T-helper 1 cell treated with Interleukin-12 subunit alpha and Interleukin-12 subunit beta and Interleukin-4 antibody, amounts not matched to agents 30 ng/mL and 1 ng/mL, for 36 hours (primary cell): ENCODE measurements around the gene LYRM1. TPM values are rescaled to one million over a fixed set of nuclear protein-coding genes. Genes with fewer than 3 reads are reported as not detected.
"Not testable (repeated sequence)": the region's sequence is repeated elsewhere in the genome, so short reads cannot be mapped to it uniquely, and the experiment has no call there.

Experiments
- intact Hi-C: fragments of 100-400 bp; cut with micrococcal nuclease; formaldehyde crosslinking; loops from one replicate; pipeline ENCODE4 v1.15.1; 2024
- total RNA-seq: library from RNA; stranded (reverse); gene quantifications from 2 replicates; pipeline ENCODE4 v1.2.3, GENCODE V29; 2022

Gene LYRM1
- total RNA-seq, 1 donor from 2014 or later = 26.7 TPM

DNA sequence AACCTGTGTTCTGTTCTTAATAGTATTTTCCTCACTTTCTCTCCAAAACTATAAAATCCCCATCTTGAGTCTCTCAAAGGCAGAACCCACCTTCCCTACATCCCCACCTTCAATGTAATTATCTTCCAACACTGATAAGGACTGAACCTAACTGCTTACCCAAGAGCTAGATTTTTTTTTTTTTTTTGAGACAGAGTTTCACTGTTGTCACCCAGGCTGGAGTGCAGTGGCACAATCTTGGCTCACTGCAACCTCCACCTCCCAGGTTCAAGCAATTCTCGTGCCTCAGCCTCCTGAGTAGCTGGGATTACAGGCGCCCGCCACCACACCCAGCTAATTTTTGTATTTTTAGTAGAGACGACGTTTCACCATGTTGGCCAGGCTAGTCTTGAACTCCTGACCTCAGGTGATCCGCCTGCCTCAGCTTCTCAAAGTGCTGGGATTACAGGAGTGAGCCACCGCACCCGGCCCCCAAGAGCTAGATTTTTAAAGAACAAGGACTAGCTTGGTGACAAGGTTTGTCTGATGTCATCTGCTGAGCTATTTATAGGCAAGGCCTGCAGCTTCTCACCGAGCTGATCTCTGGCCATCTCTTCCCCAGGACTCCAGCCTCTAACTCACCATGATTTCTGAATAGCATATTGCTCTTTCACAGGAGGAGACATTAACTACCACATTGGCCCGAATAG lies 29.2 kb downstream of the LYRM1 start:
- intact Hi-C loops = not testable (repeated sequence)

DNA sequence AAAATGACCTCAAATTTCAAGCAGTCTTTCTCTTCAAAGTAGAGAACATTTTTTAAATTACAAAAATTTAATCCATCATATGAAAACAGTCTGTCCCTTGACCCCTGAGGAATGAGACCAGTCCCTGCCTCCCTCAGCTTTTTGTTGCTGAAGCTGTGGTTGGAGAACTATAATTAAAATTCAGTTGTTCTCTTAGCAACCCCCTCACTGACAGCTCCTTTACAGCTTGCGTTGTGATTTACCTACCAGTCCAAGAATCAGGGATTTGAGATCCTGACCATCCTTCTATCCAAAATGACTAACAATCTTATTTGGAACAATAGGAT lies 29.8 kb downstream of the LYRM1 start:
- intact Hi-C loops = no loop called here

DNA sequence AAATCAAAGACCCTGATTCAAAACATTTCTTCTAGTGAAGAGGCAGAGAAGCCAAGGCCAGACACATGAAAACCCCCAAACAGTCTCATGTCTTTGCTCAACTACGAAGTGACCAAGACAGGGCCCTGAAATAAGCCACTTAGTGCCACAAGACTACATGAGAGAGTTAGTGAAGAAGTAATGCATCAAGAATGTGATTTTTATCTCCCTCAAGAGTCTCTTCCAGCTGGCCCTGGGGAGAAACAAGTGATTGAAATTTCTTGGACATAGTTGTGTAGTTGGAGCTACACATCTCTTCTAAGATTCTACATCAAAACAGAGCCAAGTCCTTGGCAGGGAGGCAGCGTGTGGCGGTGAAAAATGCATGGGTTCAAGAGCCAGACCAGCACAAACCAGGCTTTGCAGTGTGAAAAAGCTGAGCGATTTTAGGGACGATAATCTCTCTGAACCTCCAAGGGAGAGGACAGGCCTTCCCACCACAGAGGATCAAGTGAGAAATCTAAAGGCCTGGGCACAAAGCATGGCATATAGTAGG lies 30.6 kb downstream of the LYRM1 start:
- intact Hi-C loops = no loop called here

DNA sequence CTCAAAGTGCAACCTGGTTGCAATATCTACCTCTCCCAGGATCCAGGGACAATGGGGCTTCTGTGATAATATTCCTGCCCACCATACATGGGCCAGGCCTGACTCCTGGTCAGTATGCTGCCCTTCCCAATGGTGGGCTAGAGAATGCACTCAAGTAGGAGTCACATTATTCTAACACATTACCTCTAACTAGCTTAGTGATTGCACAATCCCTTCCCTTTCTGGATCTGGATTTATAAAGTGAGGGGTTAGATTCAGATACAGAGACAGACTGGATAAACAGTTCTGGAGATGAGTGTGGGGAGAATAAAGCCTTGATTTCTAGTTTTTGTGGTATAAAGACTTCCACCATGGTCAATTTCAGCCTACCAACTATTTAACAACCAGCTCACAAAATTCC lies 33.0 kb downstream of the LYRM1 start:
- intact Hi-C loops = no loop called here

DNA sequence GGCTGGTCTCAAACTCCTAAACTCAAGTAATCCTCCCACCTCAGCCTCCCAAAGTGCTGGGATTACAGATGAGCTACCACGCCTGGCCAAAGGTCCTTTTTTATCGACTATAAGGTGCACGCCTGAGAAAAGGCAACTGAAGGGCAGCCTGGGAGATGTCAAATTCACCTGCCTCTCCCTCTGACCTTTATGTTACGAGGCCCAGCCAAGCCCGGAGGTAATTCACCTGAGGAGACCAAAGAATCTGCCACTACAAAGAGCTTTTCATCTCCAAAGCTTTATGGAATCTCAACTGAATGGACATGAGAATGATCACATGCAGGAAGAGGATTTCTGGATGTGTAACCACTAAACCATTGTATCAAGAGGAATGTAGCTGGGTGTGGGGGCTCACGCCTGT lies 37.2 kb downstream of the LYRM1 start:
- intact Hi-C loops = no loop called here

DNA sequence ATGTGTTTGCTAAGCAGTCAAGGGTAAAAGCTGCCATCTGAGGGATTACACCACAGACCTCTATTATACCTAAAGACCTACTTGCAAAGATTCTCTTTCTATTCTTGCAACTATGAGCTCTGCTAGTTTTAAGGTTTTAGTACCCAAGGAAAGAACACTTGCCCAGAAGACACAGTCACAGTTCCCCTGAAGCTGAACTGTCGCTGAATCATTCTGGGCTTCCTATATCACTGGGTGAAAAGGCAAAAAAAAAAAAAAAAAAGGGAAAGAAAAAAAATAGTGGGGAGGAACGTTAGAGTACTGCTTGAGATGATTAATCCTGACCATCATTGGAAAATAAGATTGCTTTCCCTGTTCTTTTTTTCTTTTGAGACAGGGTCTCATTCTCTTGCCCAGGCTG lies 37.9 kb downstream of the LYRM1 start:
- intact Hi-C loops = no loop called here

DNA sequence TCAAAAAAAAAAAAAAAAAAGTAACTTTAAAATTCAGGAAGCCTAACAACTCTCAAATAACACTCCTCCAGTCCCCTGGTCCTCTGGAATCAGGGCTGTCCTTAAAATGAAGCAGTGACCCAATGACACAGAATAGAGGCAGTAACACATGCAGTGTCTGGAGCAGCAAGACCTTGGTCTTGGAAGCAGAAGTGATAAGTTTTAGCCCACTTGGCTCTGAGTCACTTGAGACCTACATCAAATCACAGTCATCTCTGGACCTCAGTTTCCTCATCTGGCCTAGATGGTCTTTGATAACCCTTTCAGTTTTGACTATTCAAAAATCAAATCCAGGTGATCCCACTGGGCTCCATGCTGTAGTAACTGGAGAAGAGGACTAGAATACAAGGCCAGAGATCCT lies 39.0 kb downstream of the LYRM1 start:
- intact Hi-C loops = loop anchor here (10.0 kb wide), 1 partner anchor 145 kb away; no protein-coding TSS in a partner anchor

DNA sequence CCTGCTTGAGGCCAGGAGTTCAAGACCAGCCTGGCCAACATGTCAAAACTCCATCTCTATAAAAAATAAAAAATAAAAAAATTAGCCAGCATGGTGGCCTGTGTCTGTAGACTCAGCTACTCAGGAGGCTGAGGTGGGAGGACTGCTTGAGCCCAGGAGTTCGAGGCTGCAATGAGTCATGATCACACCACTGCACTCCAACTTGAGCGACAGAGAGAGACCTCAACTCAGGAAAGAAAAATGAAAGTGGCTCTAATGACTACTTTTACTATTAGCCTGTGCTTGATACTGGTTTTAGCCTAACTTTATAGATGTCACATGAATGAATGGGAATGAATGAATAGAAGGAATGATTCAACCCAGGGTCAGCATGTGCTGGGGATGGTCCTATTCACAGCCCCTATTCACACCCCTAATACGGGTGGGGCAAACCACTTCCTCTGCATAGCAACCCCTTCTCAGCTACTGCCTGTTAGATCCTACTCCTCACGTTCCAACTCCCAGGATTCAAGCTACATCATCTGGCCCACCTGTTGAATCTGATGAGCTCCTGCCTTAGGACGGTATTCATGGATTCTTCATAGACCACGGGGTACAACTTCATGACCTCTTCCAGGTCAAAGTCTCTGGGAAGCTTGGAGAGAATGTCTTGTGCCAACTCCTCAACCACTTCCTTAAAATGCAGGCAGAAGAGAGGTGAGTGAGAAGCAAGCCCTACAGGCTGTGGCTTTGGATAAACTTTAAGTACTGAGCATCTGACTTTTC lies 40.5 kb downstream of the LYRM1 start:
- intact Hi-C loops = loop anchor here (10.0 kb wide), 1 partner anchor 144 kb away; no protein-coding TSS in a partner anchor

DNA sequence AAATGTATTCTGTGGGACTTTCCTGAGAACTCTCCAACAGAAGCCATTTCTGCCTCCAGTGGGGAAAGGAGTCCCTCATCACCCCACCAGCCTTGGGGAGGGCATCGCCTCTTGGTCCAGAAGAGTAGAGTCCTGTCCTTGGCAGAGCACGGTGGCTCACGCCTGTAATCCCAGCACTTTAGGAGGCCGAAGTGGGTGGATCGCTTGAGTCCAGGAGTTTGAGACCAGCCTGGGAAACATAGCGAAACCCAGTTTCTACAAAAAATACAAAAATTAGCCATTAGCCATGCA lies 41.0 kb downstream of the LYRM1 start:
- intact Hi-C loops = loop anchor here (10.0 kb wide), 1 partner anchor 143 kb away; no protein-coding TSS in a partner anchor

DNA sequence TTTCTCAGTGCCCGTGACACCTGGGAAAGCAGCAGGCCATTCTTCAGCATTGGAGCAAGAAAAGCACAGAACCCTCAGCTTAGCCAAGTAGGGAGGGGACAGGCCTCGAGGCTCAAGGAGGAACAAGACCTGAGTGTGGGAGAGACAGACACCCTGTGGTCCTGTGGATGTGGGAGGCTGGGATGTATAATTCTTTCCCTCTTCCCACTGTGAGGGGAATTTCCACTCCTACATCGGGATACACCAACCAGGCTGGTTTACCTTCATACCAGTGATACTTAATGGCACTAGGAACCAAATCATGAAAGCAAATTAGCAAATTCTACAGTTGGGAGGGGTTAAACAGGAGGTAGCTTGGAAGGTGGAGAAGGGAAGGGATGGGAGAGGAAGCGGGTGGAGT lies 41.7 kb downstream of the LYRM1 start:
- intact Hi-C loops = loop anchor here (10.0 kb wide), 1 partner anchor 143 kb away; no protein-coding TSS in a partner anchor

DNA sequence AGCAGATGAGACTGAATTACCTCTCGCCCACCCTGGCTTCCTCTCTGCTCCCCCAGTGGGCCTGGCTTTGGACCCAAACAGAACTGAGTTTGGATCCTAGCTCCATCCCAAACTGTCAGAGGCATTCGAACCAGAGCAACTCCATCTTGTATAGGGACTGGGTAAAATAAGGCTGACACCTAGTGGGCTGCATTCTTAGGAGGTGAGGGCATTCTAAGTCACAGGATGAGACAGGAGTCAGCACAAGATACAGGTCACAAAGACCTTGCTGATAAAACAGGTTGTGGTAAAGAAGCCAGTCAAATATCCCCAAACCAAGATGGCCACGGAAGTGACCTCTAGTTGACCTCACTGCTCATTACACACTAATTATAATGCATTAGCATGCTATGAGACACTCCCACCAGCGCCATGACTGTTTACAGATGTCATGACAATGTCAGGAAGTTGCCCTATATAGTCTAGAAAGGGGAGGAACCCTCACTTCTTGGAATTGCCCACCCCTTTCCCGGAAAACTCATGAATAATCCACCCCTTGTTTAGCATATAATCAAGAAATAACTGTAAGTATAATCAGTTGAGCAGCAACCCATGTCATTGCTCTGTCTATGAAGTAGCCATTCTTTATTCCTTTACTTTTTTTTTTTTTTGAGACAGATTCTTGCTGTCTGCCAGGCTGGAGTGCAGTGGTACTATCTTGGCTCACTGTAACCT lies 44.4 kb downstream of the LYRM1 start:
- intact Hi-C loops = loop anchor here (1.0 to 10.0 kb wide), 6 partner anchors 45 to 204 kb away; partner anchors contain the start of genes DCUN1D3, ERI2, LYRM1 and REXO5

DNA sequence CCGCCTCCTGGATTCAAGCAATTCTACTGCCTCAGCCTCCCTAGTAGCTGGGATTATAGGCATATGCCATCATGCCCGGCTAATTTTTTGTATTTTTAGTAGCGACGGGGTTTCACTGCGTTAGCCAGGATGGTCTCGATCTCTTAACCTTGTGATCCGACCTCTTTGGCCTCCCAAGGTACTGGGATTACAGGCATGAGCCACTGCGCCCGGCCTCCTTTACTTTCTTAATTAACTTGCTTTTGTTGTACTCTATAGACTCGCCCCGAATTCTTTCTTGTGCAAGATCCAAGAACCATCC lies 45.0 kb downstream of the LYRM1 start:
- intact Hi-C loops = loop anchor here (1.0 to 10.0 kb wide), 5 partner anchors 45 to 204 kb away; partner anchors contain the start of genes DCUN1D3, ERI2, LYRM1 and REXO5

DNA sequence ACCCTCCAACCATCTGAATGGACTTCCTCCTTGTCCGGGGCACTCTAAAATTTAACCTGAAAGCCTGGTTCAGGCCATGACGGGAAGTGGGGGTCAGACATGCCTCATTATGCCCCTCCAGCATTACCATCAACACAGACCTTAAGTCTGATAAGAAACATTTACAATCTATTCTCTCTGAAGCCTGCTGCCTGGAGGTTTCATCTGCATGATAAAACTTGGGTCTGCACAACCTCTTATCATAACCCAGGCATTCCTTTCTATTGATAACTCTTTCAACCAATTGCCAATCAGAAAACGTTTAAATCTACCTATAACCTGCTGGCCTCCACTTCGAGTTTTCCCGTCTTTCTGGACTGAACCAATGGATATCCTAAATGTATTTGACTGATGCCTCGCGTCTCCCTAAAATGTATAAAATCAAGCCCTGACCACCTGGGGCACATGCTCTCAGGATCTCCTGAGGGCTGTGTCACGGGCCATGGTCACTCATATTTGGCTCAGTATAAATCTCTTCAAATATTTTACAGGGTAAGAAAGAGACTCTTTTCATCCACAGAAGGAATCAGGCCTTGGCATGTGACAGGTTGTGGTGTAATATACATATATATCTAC lies 45.6 kb downstream of the LYRM1 start:
- intact Hi-C loops = loop anchor here (10.0 kb wide), 1 partner anchor 139 kb away; no protein-coding TSS in a partner anchor

DNA sequence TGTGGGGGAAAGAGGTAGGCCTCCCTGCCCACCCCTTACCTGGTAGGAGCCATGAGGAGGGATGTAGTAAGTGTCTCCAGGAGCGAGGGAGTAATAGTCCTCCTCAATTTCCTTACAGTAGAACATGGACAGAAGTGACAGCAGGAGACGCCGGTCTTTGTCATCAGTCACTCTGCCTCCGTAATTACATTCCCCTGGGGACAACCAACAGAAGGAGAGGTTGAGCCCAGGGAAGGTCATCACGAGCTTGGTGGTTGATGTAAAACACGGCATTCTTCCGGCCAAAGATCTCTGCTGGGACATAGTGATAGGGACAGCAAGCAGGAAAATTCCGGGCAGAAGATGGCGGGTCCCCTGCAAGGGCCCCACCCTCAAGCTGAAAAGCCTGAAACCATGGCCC lies 47.9 kb downstream of the LYRM1 start:
- intact Hi-C loops = loop anchor here (10.0 kb wide), 1 partner anchor 136 kb away; no protein-coding TSS in a partner anchor

DNA sequence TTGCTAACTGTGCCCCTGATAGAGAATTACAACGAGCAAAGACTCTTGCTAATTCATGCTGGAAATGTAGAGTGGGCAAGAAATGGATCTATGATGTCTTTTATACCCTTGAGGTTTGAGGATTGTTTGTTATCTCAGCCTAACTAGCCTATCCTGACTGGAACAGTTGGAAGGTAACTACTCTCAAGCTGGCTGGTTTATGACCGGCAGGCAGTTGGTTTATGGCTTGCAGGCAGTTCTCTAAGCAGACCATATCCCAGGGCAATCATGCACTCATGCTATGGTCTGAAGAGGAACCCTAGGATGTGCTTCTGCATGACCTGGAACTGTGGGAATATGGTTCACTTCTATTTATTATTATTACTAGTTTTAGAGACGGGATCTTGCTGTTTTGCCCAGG lies 49.1 kb downstream of the LYRM1 start:
- intact Hi-C loops = loop anchor here (10.0 kb wide), 1 partner anchor 135 kb away; no protein-coding TSS in a partner anchor

DNA sequence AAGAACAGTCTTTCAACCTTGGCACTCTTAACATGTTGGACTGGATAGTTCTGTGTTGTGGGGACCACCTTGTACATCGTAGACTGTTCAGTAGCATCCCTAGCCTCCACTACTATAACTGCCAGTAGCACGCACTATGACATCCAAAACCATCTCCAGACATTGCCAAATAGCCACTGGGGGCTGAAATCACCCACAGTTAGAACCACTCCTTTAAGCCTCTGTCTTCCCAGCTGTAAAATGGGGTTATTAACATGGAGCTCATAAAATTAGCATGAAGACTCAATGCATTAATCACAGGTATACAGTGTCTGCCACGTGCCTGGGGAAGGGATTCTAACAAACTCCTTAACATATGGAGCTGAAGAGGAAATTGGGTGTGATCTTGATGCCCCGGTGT lies 49.7 kb downstream of the LYRM1 start:
- intact Hi-C loops = no loop called here

DNA sequence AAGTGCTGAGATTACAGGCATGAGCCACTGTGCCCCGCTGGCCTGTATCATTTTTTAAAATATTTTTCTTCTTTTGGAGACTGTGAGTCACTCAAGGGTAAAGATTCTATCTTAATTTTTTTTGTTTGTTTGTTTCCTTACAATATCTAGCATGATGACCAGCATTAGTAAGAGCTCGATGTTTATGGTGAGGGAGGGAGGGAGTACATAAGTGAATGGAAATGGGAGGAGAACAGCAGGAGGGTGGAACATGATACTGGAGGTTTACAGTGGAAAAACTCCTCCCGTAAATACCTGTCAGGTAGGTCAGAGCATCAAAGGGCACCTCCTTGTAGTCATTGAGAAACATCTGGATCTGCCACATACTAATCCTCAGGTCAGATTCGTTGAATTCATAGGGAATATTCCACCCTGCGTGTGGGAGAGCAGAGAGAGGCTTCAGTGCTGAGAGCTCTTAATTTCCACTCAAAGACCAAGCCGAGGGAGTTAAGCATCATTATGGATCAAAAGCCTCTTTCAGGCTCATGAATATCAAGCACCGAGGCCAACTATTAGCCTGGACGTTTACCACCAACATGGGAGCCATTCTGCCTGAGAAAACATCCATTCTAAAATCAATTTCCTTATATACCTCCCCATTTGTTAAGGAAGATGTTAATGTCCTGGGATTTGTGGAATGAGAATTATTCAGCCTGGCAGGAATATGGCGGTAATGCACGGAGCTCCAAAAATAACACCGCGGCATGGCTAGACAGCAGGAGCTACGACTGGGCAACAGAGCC lies 51.8 kb downstream of the LYRM1 start:
- intact Hi-C loops = no loop called here

DNA sequence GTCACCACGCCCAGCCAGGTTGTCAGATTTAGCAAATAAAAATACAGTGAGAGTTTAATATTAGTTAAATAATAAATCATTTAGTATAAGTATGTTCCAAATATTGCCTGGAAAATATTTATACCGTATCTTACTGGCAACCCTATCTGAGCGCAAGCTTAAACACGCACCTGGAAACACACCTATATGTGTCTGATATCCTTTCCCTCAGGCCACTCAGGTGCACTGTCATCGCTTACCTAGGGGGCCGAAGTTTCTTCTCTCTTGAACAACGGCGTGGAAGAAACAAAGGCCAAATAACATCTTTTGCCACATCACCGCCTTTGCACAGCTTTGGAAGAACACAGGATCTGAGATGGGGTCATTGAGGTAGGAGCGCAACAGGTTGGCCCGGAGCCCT lies 54.0 kb downstream of the LYRM1 start:
- intact Hi-C loops = no loop called here

DNA sequence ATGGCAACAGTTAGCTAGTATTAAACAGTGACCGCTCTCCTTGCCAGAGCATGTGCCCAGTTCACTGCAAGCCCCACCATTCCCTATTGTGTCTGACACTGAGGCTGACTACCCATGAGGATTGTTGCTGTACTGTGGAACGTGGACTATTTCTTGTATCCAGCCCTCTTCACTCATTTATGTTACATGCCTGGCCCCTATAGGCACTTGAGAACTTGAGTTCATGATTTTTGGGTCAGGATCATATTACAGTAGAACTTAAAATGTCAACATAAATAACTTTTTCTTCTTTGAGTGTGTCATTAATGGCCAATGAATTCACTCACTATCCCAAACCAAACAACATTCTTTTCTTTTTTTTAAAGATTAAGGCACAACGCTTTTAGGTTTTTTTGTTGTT lies 55.7 kb downstream of the LYRM1 start:
- intact Hi-C loops = no loop called here

DNA sequence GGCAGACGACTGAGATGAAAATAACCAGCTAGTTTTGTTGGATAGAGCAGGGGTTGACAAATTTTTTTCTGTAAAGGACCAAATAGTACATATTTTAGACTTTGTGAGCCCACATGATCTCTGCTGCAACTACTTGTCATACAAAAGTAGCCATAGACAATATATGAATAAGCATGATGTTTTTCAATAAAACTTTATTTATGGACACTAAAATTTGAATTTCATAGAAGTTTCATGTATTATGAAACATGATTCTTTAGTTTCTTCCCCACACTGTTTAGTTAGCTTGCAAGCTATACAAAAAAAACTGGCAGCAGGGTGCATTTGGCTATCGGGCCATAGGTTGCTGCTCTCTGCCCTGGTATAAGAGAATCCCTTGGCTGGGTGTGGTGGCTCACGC lies 56.6 kb downstream of the LYRM1 start:
- intact Hi-C loops = no loop called here

DNA sequence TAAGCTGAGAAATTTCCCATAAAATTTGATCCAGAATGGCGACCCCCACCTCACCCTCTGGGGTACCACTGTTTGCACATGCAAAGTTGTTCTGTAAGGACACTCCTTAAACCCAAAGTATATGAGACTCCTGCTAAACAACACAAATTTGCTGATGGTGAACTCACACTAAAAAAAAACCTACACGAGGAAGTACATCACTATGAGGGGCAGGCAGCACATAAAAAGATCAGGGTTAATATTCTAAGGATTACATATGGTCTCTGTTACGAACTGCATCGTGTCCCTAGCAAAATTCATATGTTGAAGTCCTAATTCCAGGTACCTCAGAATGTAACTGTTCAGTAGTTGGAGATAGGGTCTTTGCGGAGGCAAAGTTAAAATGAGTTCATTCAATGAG lies 60.3 kb downstream of the LYRM1 start:
- intact Hi-C loops = no loop called here
